SK-N-SH (cell line): ENCODE data around the gene MTARC1. TPM values are rescaled to one million over a fixed set of nuclear protein-coding genes. Genes with fewer than 3 reads are reported as not detected.

Experiments used
- CTCF ChIA-PET: fragments of 300-600, 350-600 bp; formaldehyde crosslinking; extraction: SDS; loops from one replicate; lab custom pipeline; 2021; lab: Yijun Ruan, JAX
- POLR2A ChIA-PET: fragments of 350-600 bp; sonication (Branson Sonifier 250); formaldehyde crosslinking; extraction: SDS; loops from one replicate; lab custom pipeline; 2020; ENCODE audit warnings: antibody characterized with exemption, inconsistent platforms; lab: Yijun Ruan, JAX
- DNase-seq: peaks from one replicate; pipeline ENCODE4 v3.0.0; 2012
- H2AFZ ChIP-seq: fragments of 200-600 bp; sonication (generic); 2 replicates; pipeline ENCODE4 v1.8.1; 2016; ENCODE audit warnings: antibody characterized with exemption, mild to moderate bottlenecking, low read depth
- H3F3A ChIP-seq: fragments of 200-600 bp; sonication (generic); replicated peaks from 2 replicates; pipeline ENCODE3; 2016; ENCODE audit warnings: antibody characterized with exemption, mild to moderate bottlenecking; ENCODE audit not compliant: insufficient read depth
- H3K27ac ChIP-seq, 2 experiments: fragments of 200-500 bp in 1 of 2; fragments of 200-600 bp in 1 of 2; sonication (Bioruptor generic) in 1 of 2; sonication (generic), shearing (Covaris generic) in 1 of 2; 2 replicates each; pipeline versions ENCODE4 v1.5.1 to v1.6.1; 2014 to 2016; ENCODE audit warnings: low read depth in 2 of 2, inconsistent platforms in 1 of 2, low read length in 1 of 2, mild to moderate bottlenecking in 1 of 2, mixed read lengths in 1 of 2
- H3K27me3 ChIP-seq: fragments of 200-600 bp; sonication (generic), shearing (Covaris generic); 2 replicates; pipeline ENCODE4 v1.6.1; 2016; ENCODE audit warnings: mixed run types; ENCODE audit not compliant: insufficient read depth
- H3K36me3 ChIP-seq, 2 experiments: fragments of 200-500 bp in 1 of 2; fragments of 200-600 bp in 1 of 2; sonication (Bioruptor generic) in 1 of 2; sonication (generic) in 1 of 2; replicated peaks in 1 of 2; 2 replicates each; pipeline versions ENCODE3 to v1.5.1; 2014 to 2016; ENCODE audit warnings: low read length in 1 of 2, mild to moderate bottlenecking in 1 of 2; ENCODE audit not compliant: insufficient read depth in 2 of 2, control insufficient read depth in 1 of 2
- H3K4me1 ChIP-seq, 2 experiments: fragments of 200-500 bp in 1 of 2; fragments of 200-600 bp in 1 of 2; sonication (Bioruptor generic) in 1 of 2; sonication (generic), shearing (Covaris generic) in 1 of 2; 2 replicates each; pipeline versions ENCODE4 v1.5.1 to v1.6.1; 2014 to 2016; ENCODE audit warnings: low read depth in 1 of 2, low read length in 1 of 2, mixed run types in 1 of 2; ENCODE audit not compliant: insufficient read depth in 2 of 2, control insufficient read depth in 1 of 2
- H3K4me2 ChIP-seq: fragments of 200-600 bp; sonication (generic), shearing (Covaris generic); 2 replicates; pipeline ENCODE4 v1.6.1; 2017; ENCODE audit warnings: mixed run types
- H3K4me3 ChIP-seq, 2 experiments: fragments of 200-500 bp in 1 of 2; fragments of 200-600 bp in 1 of 2; sonication (Bioruptor generic) in 1 of 2; sonication (generic), shearing (Covaris generic) in 1 of 2; 2 replicates each; pipeline versions ENCODE4 v1.5.1 to v1.8.1; 2014 to 2016; ENCODE audit warnings: low read depth in 2 of 2, inconsistent platforms in 1 of 2, low read length in 1 of 2, mild to moderate bottlenecking in 1 of 2, mixed read lengths in 1 of 2, moderate library complexity in 1 of 2
- H3K79me2 ChIP-seq: fragments of 200-600 bp; sonication (generic); 2 replicates; pipeline ENCODE4 v1.8.1; 2017; ENCODE audit warnings: mild to moderate bottlenecking; ENCODE audit not compliant: insufficient read depth
- H3K9ac ChIP-seq: fragments of 200-600 bp; sonication (generic); 2 replicates; pipeline ENCODE4 v1.6.1; 2017; ENCODE audit warnings: mixed run types
- H3K9me2 ChIP-seq: fragments of 200-600 bp; sonication (generic); 2 replicates; pipeline ENCODE4 v1.6.1; 2017; ENCODE audit warnings: mixed run types
- H3K9me3 ChIP-seq: fragments of 200-600 bp; sonication (generic); 2 replicates; pipeline ENCODE4 v1.6.1; 2017; ENCODE audit warnings: mixed run types, mild to moderate bottlenecking, moderate library complexity
- H4K20me1 ChIP-seq: fragments of 200-600 bp; sonication (generic); 2 replicates; pipeline ENCODE4 v1.6.1; 2017; ENCODE audit warnings: mild to moderate bottlenecking, mixed run types; ENCODE audit not compliant: insufficient read depth
- CTCF ChIP-seq: fragments of 200-600 bp; sonication (generic); IDR thresholded peaks from 2 replicates; pipeline ENCODE4 v1.6.1; 2017; ENCODE audit warnings: antibody characterized with exemption, mild to moderate bottlenecking, moderate library complexity
- ELF1 ChIP-seq: IDR thresholded peaks from 2 replicates; pipeline ENCODE4 v1.4.0; 2012
- EP300 ChIP-seq, 2 experiments: IDR thresholded peaks; 2 replicates each; pipeline versions ENCODE4 v1.4.0 to v1.6.1; 2012; ENCODE audit warnings: borderline replicate concordance in 1 of 2, low read depth in 1 of 2, low read length in 1 of 2
- EZH2phosphoT487 ChIP-seq: fragments of 200-600 bp; sonication (generic); IDR thresholded peaks from 2 replicates; pipeline ENCODE4 v1.6.1; 2017; ENCODE audit warnings: low read depth, mixed run types, mild to moderate bottlenecking, antibody characterized with exemption, moderate library complexity, borderline replicate concordance
- FOSL2 ChIP-seq: IDR thresholded peaks from 2 replicates; pipeline ENCODE4 v1.4.0; 2012; ENCODE audit warnings: low read depth, mild to moderate bottlenecking, moderate library complexity, borderline replicate concordance
- FOXM1 ChIP-seq: IDR thresholded peaks from 2 replicates; pipeline ENCODE4 v1.4.0; 2012; ENCODE audit warnings: low read depth, mild to moderate bottlenecking
- GATA2 ChIP-seq: sonication (generic); formaldehyde crosslinking; IDR thresholded peaks from 2 replicates; pipeline ENCODE4 v1.5.0; 2020; ENCODE audit warnings: mild to moderate bottlenecking, missing genetic modification reagents
- MEF2A ChIP-seq: IDR thresholded peaks from 2 replicates; pipeline ENCODE4 v1.4.0; 2012; ENCODE audit warnings: low read depth, borderline replicate concordance
- NRF1 ChIP-seq: IDR thresholded peaks from 2 replicates; pipeline ENCODE4 v1.6.1; 2012; ENCODE audit warnings: low read depth, mild to moderate bottlenecking, low read length
- POLR2AphosphoS5 ChIP-seq: IDR thresholded peaks from 2 replicates; pipeline ENCODE4 v1.6.1; 2012; ENCODE audit warnings: low read depth, low read length
- REST ChIP-seq: IDR thresholded peaks from 2 replicates; pipeline ENCODE4 v1.6.1; 2012; ENCODE audit warnings: mild to moderate bottlenecking, low read depth, low read length, moderate library complexity
- RFX5 ChIP-seq: IDR thresholded peaks from 2 replicates; pipeline ENCODE4 v1.6.1; 2012; ENCODE audit warnings: mild to moderate bottlenecking, improper control_type of control experiment, low read length
- SIN3A ChIP-seq: IDR thresholded peaks from 2 replicates; pipeline ENCODE4 v1.6.1; 2012; ENCODE audit warnings: low read depth, mild to moderate bottlenecking, low read length, moderate library complexity, borderline replicate concordance
- TCF12 ChIP-seq: IDR thresholded peaks from 2 replicates; pipeline ENCODE4 v1.4.0; 2012
- USF2 ChIP-seq: fragments of 150-350 bp; IDR thresholded peaks from 2 replicates; pipeline ENCODE4 v1.6.1; 2017; ENCODE audit warnings: antibody characterized with exemption, low read length, low read depth, borderline replicate concordance
- YY1 ChIP-seq: IDR thresholded peaks from 2 replicates; pipeline ENCODE4 v1.4.0; 2012; ENCODE audit warnings: low read depth, mild to moderate bottlenecking
- ZBTB33 ChIP-seq: IDR thresholded peaks from 2 replicates; pipeline ENCODE4 v1.4.0; 2012; ENCODE audit warnings: low read depth, borderline replicate concordance
- WGBS: methylation state at CpG from one replicate; pipeline ENCODE4 v1.1.6; 2017; ENCODE audit warnings: low lambda C conversion rate; 5-methylcytosine and 5-hydroxymethylcytosine counted together
- polyA plus RNA-seq, 3 experiments: library from polyadenylated mRNA; depleted of rRNA; stranded (reverse); fragments of >200 nt; gene quantifications; 2 replicates each; pipeline ENCODE4 v1.2.3, GENCODE V29; 2012

The MTARC1 gene
- polyA plus RNA-seq, 1 of the 3 experiments (the other 2 are of a cell fraction) = 6.1 TPM

GRCh38 chr1:220828950-220829586, 42.4 kb downstream of the MTARC1 start (continued):
- TF ChIP-seq CTCF (no peak), ZBTB33 (no peak), POLR2AphosphoS5 (no peak)

- 65% methylated on average over 2 of the region's 2 CpGs for WGBS
Observed at GRCh38 chr1:220833436-220833835, 46.7 kb downstream of the MTARC1 start.

More at GRCh38 chr1:220833436-220833835, 46.7 kb downstream of the MTARC1 start:
- TF ChIP-seq USF2 = no peak
- TF ChIP-seq FOXM1 = no peak
- TF ChIP-seq SIN3A = no peak
- TF ChIP-seq POLR2AphosphoS5 = no peak
- TF ChIP-seq ELF1 = no peak
- TF ChIP-seq NRF1 = no peak
- no peak for TF ChIP-seq EP300 (IDR thresholded peaks at IDR 0.05; ENCODE audit: borderline replicate concordance in 1 of 2, low read depth in 1 of 2, low read length in 1 of 2)
- TF ChIP-seq REST = no peak
- no peak for TF ChIP-seq GATA2 (CRISPR knock-in tag)
- TF ChIP-seq FOSL2 = no peak
- no peak for TF ChIP-seq TCF12
- TF ChIP-seq RFX5 = no peak
- TF ChIP-seq MEF2A = no peak
- TF ChIP-seq ZBTB33 = no peak
- TF ChIP-seq YY1 = no peak
- TF ChIP-seq EZH2phosphoT487 = no peak
- peak overlapping the region in 1 of 2 experiments; percentile 41; a peak in 2 of 4 replicates for H3K27ac ChIP-seq
- no peaks in the 10 kb centered on the region for H3K9me2 ChIP-seq
- H3K9me3 ChIP-seq = no peaks in the 10 kb centered on the region
- H3K79me2 ChIP-seq = no peaks in the 10 kb centered on the region
- no peak overlapping the region for H3K9ac ChIP-seq
- no peaks in the 10 kb centered on the region for H4K20me1 ChIP-seq
- ChIA-PET POLR2A (interaction anchor here (0.8 kb wide), 1 partner anchor 13 kb away, joined by 3 read pairs; no protein-coding TSS in a partner anchor), CTCF (interaction anchor here (1.0 to 2.2 kb wide), 4 partner anchors 12 to 42 kb away, joined by 3 to 6 read pairs (median 3); no protein-coding TSS in a partner anchor)
- no peaks in the 10 kb centered on the region for H3K27me3 ChIP-seq
- H3F3A ChIP-seq = no peaks in the 10 kb centered on the region
- no peak overlapping the region for H3K4me2 ChIP-seq
- no peak overlapping the region for H3K4me3 ChIP-seq
- no peak for DNase-seq
- H3K36me3 ChIP-seq = no peaks in the 10 kb centered on the region
- H3K4me1 ChIP-seq = peaks cover 0 to 8% of the 10 kb centered on the region in 2 experiments; a peak in 2 of 4 replicates
- no peak overlapping the region for H2AFZ ChIP-seq
